ENCODE measurements around the gene PHF19. TPM values are rescaled to one million over a fixed set of nuclear protein-coding genes. Genes with fewer than 3 reads are reported as not detected.
A peak's percentile ranks its signal among the peaks of the same experiment; 100 is the strongest.

Gene PHF19
- total RNA-seq, 2 experiments from 2014 or later: 60.3 to 63.0 TPM

DNA sequence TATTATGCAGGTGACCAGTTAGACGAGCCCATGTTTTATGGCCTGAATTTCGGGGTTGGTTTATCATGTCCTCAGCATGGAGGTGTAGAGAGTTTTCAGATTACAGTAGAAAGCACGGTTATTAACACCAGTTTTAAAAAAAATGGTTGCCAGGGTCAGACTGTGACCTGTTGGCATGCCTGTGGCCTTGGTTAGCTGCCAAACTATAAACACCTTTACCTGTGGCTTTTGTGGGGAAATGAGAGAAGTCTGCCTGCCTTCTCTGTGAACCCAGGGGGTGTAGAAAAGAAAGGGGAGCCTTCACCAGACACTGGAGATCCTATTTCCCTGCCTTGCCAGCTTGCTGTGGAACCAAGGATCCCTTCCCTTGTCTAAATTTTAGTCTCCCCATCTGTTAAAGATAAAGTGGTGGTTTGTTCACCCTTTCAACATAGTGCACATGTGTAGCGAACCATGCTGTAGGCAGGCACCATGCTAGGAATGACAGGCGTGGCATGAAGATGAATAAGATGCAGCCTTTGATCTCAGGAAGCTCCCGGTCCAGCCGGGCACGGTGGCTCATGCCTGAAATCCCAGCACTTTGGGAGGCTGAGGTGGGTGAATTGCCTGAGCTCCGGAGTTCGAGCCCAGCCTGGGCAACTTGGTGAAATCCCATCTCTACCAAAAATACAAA is 6.1 kb upstream of the PHF19 start:
- H3K9me3 ChIP-seq (ENCODE audit: control insufficient read depth in 1 of 2, insufficient read depth in 1 of 2, low read length in 2 of 2): no peaks in the 10 kb centered on the region
- Mint-ChIP-seq H3K27ac (peak overlapping the region; percentile 78), H3K9me3 (no peaks in the 10 kb centered on the region), H3K4me3 (peak overlapping the region; percentile 9), H3K36me3 (ENCODE audit: low read depth) (no peaks in the 10 kb centered on the region), H3K27me3 (no peaks in the 10 kb centered on the region), H3K4me1 (ENCODE audit: low read depth) (peaks cover 69% of the 10 kb centered on the region)
- H3K27ac ChIP-seq (ENCODE audit: low read depth in 1 of 2, low read length in 2 of 2): no peak overlapping the region
- ChIA-PET CTCF (interaction anchor here (1.6 to 2.2 kb wide), 2 partner anchors 14 kb away, joined by 5 to 9 read pairs; no protein-coding TSS in a partner anchor), POLR2A (interaction anchor here (1.1 to 36.2 kb wide), 6 partner anchors 10 to 238 kb away, joined by 4 to 1343 read pairs (median 17); partner anchors contain the start of gene TRAF1)
- peak in 4 of 14 experiments; percentile 45 to 68 (median 56) for DNase-seq
- TF ChIP-seq, protein P1, sequence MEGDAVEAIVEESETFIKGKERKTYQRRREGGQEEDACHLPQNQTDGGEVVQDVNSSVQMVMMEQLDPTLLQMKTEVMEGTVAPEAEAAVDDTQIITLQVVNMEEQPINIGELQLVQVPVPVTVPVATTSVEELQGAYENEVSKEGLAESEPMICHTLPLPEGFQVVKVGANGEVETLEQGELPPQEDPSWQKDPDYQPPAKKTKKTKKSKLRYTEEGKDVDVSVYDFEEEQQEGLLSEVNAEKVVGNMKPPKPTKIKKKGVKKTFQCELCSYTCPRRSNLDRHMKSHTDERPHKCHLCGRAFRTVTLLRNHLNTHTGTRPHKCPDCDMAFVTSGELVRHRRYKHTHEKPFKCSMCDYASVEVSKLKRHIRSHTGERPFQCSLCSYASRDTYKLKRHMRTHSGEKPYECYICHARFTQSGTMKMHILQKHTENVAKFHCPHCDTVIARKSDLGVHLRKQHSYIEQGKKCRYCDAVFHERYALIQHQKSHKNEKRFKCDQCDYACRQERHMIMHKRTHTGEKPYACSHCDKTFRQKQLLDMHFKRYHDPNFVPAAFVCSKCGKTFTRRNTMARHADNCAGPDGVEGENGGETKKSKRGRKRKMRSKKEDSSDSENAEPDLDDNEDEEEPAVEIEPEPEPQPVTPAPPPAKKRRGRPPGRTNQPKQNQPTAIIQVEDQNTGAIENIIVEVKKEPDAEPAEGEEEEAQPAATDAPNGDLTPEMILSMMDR (IDR thresholded peaks at IDR 0.05): no peak
- no peak for ATAC-seq (ENCODE audit: poor library complexity)
- H3K4me3 ChIP-seq (ENCODE audit: low read length): no peak overlapping the region
- H3K4me1 ChIP-seq (ENCODE audit: insufficient read depth, low read length): peaks cover 68% of the 10 kb centered on the region
- H3K27me3 ChIP-seq (ENCODE audit: control insufficient read depth in 1 of 2, insufficient read depth in 2 of 2, low read length in 2 of 2): no peaks in the 10 kb centered on the region
- intact Hi-C loops (cut with DNase I, micrococcal nuclease): no loop called here
- no peaks in the 10 kb centered on the region for H3K36me3 ChIP-seq (ENCODE audit: insufficient read depth, low read length)

GRCh38 chr9:120879446-120879845 is 2.5 kb upstream of the PHF19 start:
- H3K27ac ChIP-seq (ENCODE audit: low read depth in 1 of 2, low read length in 2 of 2): peak overlapping the region; percentile 72 to 86
- Mint-ChIP-seq H3K9me3 (no peaks in the 10 kb centered on the region), H3K4me1 (ENCODE audit: low read depth) (peaks cover 79% of the 10 kb centered on the region), H3K27me3 (no peaks in the 10 kb centered on the region), H3K27ac (peak overlapping the region; percentile 93), H3K4me3 (peak overlapping the region; percentile 96), H3K36me3 (ENCODE audit: low read depth) (peaks cover 12% of the 10 kb centered on the region)
- POLR2A ChIA-PET: interaction anchor here (0.7 to 10.8 kb wide), 7 partner anchors 14 to 86 kb away, joined by 3 to 327 read pairs (median 4); partner anchors contain the start of genes FBXW2 and TRAF1
- ATAC-seq (ENCODE audit: poor library complexity) (peak; percentile 6), DNase-seq (peak in 2 of 14 experiments; percentile 41 to 51)
- CTCF ChIA-PET: interaction anchor here (0.7 to 3.3 kb wide), 5 partner anchors 10 to 57 kb away, joined by 3 to 23 read pairs (median 8); partner anchors contain the start of gene TRAF1
- H3K4me1 ChIP-seq (ENCODE audit: insufficient read depth, low read length): peaks cover 87% of the 10 kb centered on the region
- intact Hi-C loops (cut with DNase I, micrococcal nuclease): loop anchor here (1.0 to 5.0 kb wide), 4 partner anchors 11 to 103 kb away; no protein-coding TSS in a partner anchor
- TF ChIP-seq, protein P1 (IDR thresholded peaks at IDR 0.05): no peak
- H3K4me3 ChIP-seq (ENCODE audit: low read length): no peak overlapping the region
- no peaks in the 10 kb centered on the region for H3K9me3 ChIP-seq (ENCODE audit: control insufficient read depth in 1 of 2, insufficient read depth in 1 of 2, low read length in 2 of 2)
- peaks cover 1% of the 10 kb centered on the region for H3K36me3 ChIP-seq (ENCODE audit: insufficient read depth, low read length)
- H3K27me3 ChIP-seq (ENCODE audit: control insufficient read depth in 1 of 2, insufficient read depth in 2 of 2, low read length in 2 of 2): no peaks in the 10 kb centered on the region

GRCh38 chr9:120878188-120879130 is 1.5 kb upstream of the PHF19 start:
- ATAC-seq (ENCODE audit: poor library complexity) (no peak), DNase-seq (peak in 5 of 14 experiments; percentile 28 to 57 (median 41))
- intact Hi-C loops (cut with DNase I, micrococcal nuclease): loop anchor here (1.0 to 5.0 kb wide), 4 partner anchors 12 to 104 kb away; no protein-coding TSS in a partner anchor
- H3K36me3 ChIP-seq (ENCODE audit: insufficient read depth, low read length): peaks cover 11% of the 10 kb centered on the region
- Mint-ChIP-seq H3K9me3 (no peaks in the 10 kb centered on the region), H3K4me1 (ENCODE audit: low read depth) (peaks cover 79% of the 10 kb centered on the region), H3K27me3 (no peaks in the 10 kb centered on the region), H3K4me3 (peak overlapping the region; percentile 96), H3K27ac (peak overlapping the region; percentile 93), H3K36me3 (ENCODE audit: low read depth) (peaks cover 20% of the 10 kb centered on the region)
- H3K27me3 ChIP-seq (ENCODE audit: control insufficient read depth in 1 of 2, insufficient read depth in 2 of 2, low read length in 2 of 2): no peaks in the 10 kb centered on the region
- H3K4me3 ChIP-seq (ENCODE audit: low read length): peak overlapping the region; percentile 64
- TF ChIP-seq, protein P1 (IDR thresholded peaks at IDR 0.05): no peak
- H3K9me3 ChIP-seq (ENCODE audit: control insufficient read depth in 1 of 2, insufficient read depth in 1 of 2, low read length in 2 of 2): no peaks in the 10 kb centered on the region
- H3K27ac ChIP-seq (ENCODE audit: low read depth in 1 of 2, low read length in 2 of 2): peak overlapping the region; percentile 72 to 86
- ChIA-PET POLR2A (interaction anchor here (0.6 to 10.8 kb wide), 12 partner anchors 8 to 223 kb away, joined by 3 to 327 read pairs (median 5); partner anchors contain the start of genes FBXW2 and TRAF1), CTCF (interaction anchor here (0.7 to 3.3 kb wide), 8 partner anchors 10 to 58 kb away, joined by 3 to 23 read pairs (median 4); partner anchors contain the start of gene TRAF1)
- H3K4me1 ChIP-seq (ENCODE audit: insufficient read depth, low read length): peaks cover 90% of the 10 kb centered on the region

Data from CD4-positive, alpha-beta T cell (primary cell).